ENCODE data around the gene CCS. TPM values are rescaled to one million over a fixed set of nuclear protein-coding genes. Genes with fewer than 3 reads are reported as not detected.

CCS gene
- total and polyA plus RNA-seq, 2 donors (not counting 1 experiment from before 2014, with no cell fraction given) = 87.8 to 174 TPM

GRCh38 chr11:66607126-66607834, 14.3 kb downstream of the CCS start:
- Histone ChIP-seq H4K20me1 (ENCODE audit: control insufficient read depth, insufficient read depth, low read length, poor library complexity, severe bottlenecking) (no peaks in the 10 kb centered on the region), H3K79me2 (ENCODE audit: control insufficient read depth, insufficient read depth, low read length) (peaks cover 14% of the 10 kb centered on the region), H3K27ac (ENCODE audit: low read length in 2 of 2) (peak overlapping the region; percentile 9 to 56), H3K36me3 (replicated peaks in 1 of 2; ENCODE audit: control extremely low read depth in 1 of 2, control insufficient read depth in 1 of 2, extremely low read depth in 1 of 2, insufficient read depth in 2 of 2, low read length in 1 of 2) (peaks cover 0 to 19% of the 10 kb centered on the region in 2 experiments), H3K9me3 (ENCODE audit: control extremely low read depth in 1 of 3, control insufficient read depth in 2 of 3, insufficient read depth in 1 of 3, low read length in 2 of 3) (peaks cover 0 to 7% (median 0%) of the 10 kb centered on the region in 3 donors), H3K4me3 (ENCODE audit: control extremely low read depth in 1 of 5, extremely low read depth in 1 of 5, insufficient read depth in 1 of 5, low read depth in 2 of 5, low read length in 4 of 5) (no peak overlapping the region), H3K4me1 (ENCODE audit: control insufficient read depth in 2 of 2, insufficient read depth in 2 of 2, low read length in 2 of 2) (peaks cover 41 to 56% of the 10 kb centered on the region in 2 donors), H3K9ac (ENCODE audit: low read length) (no peak overlapping the region), H3K27me3 (replicated peaks in 1 of 4; ENCODE audit: control extremely low read depth in 1 of 4, control insufficient read depth in 3 of 4, insufficient read depth in 4 of 4, low read length in 3 of 4) (no peaks in the 10 kb centered on the region), H2AFZ (ENCODE audit: insufficient read depth, low read depth, low read length, poor library complexity, severe bottlenecking) (no peak overlapping the region), H3K4me2 (replicated peaks; ENCODE audit: low read depth, low read length, poor library complexity, severe bottlenecking) (no peak overlapping the region)
- ChIA-PET CTCF (interaction anchor here (1.8 to 2.1 kb wide), 3 partner anchors 10 to 70 kb away, joined by 5 to 13 read pairs (median 9); partner anchors contain the start of genes RBM14 and RBM4B), POLR2A (interaction anchor here (0.6 to 1.9 kb wide), 6 partner anchors 11 to 236 kb away, joined by 3 to 8 read pairs (median 5); partner anchors contain the start of genes RBM4 and RCE1)
- peak overlapping the region; percentile 76 for H3K27ac Mint-ChIP-seq
- no peak overlapping the region for H3K4me3 Mint-ChIP-seq
- ATAC-seq (ENCODE audit: low read depth) (no peak), DNase-seq (no peak)
- H3K27me3 Mint-ChIP-seq = no peaks in the 10 kb centered on the region
- intact Hi-C loops (cut with micrococcal nuclease) = no loop called here
- no peaks in the 10 kb centered on the region for H3K9me3 Mint-ChIP-seq (ENCODE audit: insufficient read depth)
- WGBS (ENCODE audit: insufficient coverage) = 78% methylated on average over 5 of the region's 8 CpGs
- peaks cover 41% of the 10 kb centered on the region for H3K4me1 Mint-ChIP-seq
- TF ChIP-seq EZH2 (IDR thresholded peaks at IDR 0.05; ENCODE audit: borderline replicate concordance, insufficient read depth, low read depth, low read length, poor library complexity, severe bottlenecking) = no peak
- TF ChIP-seq CTCF (IDR thresholded peaks at IDR 0.05) = no peak

Measured in B cell (primary cell).